K562 (cell line): ENCODE results near the gene RPS17. TPM values are rescaled to one million over a fixed set of nuclear protein-coding genes. Genes with fewer than 3 reads are reported as not detected.
A peak's percentile ranks its signal among the peaks of the same experiment; 100 is the strongest.

ENCODE experiments used
- ARID3A ChIP-seq: IDR thresholded peaks from 2 replicates; pipeline ENCODE4 v1.6.1; 2012; ENCODE audit warnings: low read depth, low read length, improper control_type of control experiment, borderline replicate concordance
- CC2D1A ChIP-seq: fragments of 450-650 bp; IDR thresholded peaks from 2 replicates; pipeline ENCODE4 v1.6.1; 2017; ENCODE audit warnings: mild to moderate bottlenecking
- CHCHD3 ChIP-seq: fragments of 250-450 bp; sonication (Bioruptor Pico); IDR thresholded peaks from 2 replicates; pipeline ENCODE4 v2.1.2; 2022; ENCODE audit warnings: mild to moderate bottlenecking
- CHD2 ChIP-seq: IDR thresholded peaks from 2 replicates; pipeline ENCODE4 v1.6.1; 2011; ENCODE audit warnings: low read depth, low read length
- FOS ChIP-seq: IDR thresholded peaks from 3 replicates; pipeline ENCODE4 v1.6.1; 2011; ENCODE audit not compliant: insufficient read length; ENCODE audit errors: extremely low read depth
- GABPB2 ChIP-seq: fragments of 250-450 bp; sonication (Bioruptor Pico); conservative IDR thresholded peaks from 2 replicates; pipeline ENCODE4 v1.5.1; 2021; ENCODE audit warnings: mild to moderate bottlenecking
- HBP1 ChIP-seq: fragments of 450-650 bp; formaldehyde crosslinking; IDR thresholded peaks from 2 replicates; pipeline ENCODE4 v1.4.0; 2022; ENCODE audit warnings: missing genetic modification characterization
- KHSRP ChIP-seq: fragments of 450-650 bp; IDR thresholded peaks from 2 replicates; pipeline ENCODE4 v1.6.1; 2017
- MAFK ChIP-seq: IDR thresholded peaks from 2 replicates; pipeline ENCODE4 v1.6.1; 2011; ENCODE audit warnings: low read length, improper control_type of control experiment
- PBX2 ChIP-seq, 2 experiments: IDR thresholded peaks in 1 of 2; conservative IDR thresholded peaks in 1 of 2; 2 replicates each; pipeline ENCODE4 v1.6.1; 2016; ENCODE audit warnings: low read depth in 2 of 2, mild to moderate bottlenecking in 1 of 2, missing compliant biosample characterization in 1 of 2, missing genetic modification characterization in 1 of 2, moderate library complexity in 1 of 2
- PHTF2 ChIP-seq: fragments of 250-450 bp; sonication (Bioruptor Pico); IDR thresholded peaks from 2 replicates; pipeline ENCODE4 v1.5.0; 2021; ENCODE audit warnings: mild to moderate bottlenecking
- POLR2H ChIP-seq: IDR thresholded peaks from 2 replicates; pipeline ENCODE4 v1.6.1; 2016; ENCODE audit warnings: missing genetic modification characterization, low read depth, mild to moderate bottlenecking, control low read depth, missing compliant biosample characterization, moderate library complexity
- RUNX1 ChIP-seq: sonication (generic); IDR thresholded peaks from 2 replicates; pipeline ENCODE4 v1.6.1; 2016; ENCODE audit warnings: antibody characterized with exemption, low read depth
- SMARCA5 ChIP-seq: fragments of 450-650 bp; IDR thresholded peaks from 2 replicates; pipeline ENCODE4 v1.6.1; 2016
- SRF ChIP-seq, 2 experiments: fragments of 250-450, 450-650 bp in 1 of 2; sonication (Bioruptor Pico) in 1 of 2; sonication (generic) in 1 of 2; formaldehyde crosslinking; IDR thresholded peaks; 2 replicates each; pipeline versions ENCODE4 v1.5.0 to v1.5.1; 2020 to 2022; ENCODE audit warnings: mild to moderate bottlenecking in 1 of 2, missing genetic modification reagents in 1 of 2
- TRIM24 ChIP-seq, 2 experiments: fragments of 450-650 bp; IDR thresholded peaks; 2 replicates each; pipeline ENCODE4 v1.6.1; 2016
- ZFP36 ChIP-seq: fragments of 150-350 bp; IDR thresholded peaks from 2 replicates; pipeline ENCODE4 v1.6.1; 2018; ENCODE audit warnings: low read length, low read depth; ENCODE audit not compliant: partially characterized antibody
- ZNF3 ChIP-seq: fragments of 250-450 bp; sonication (Bioruptor Pico); IDR thresholded peaks from 2 replicates; pipeline ENCODE4 v1.5.0; 2021; ENCODE audit warnings: mild to moderate bottlenecking, moderate library complexity
- ZNF77 ChIP-seq: fragments of 250-450 bp; sonication (Bioruptor Pico); IDR thresholded peaks from 2 replicates; pipeline ENCODE4 v1.5.0; 2020
- polyA plus RNA-seq, 8 experiments: library from polyadenylated mRNA; depleted of rRNA in 4 of 8; stranded (reverse) in 5 of 8; unstranded in 3 of 8; fragments of >200 nt; fragmentation: Nextera tagmentation in 2 of 8; fragmentation: Illumina TruSeq in 1 of 8; extraction: Ambion mirVana in 2 of 8; extraction: Trizol in 1 of 8; gene quantifications; 2 replicates each; pipeline versions ENCODE4 v1.2.1 to v1.2.3, GENCODE V29; 2011 to 2014; ENCODE audit warnings: inconsistent platforms in 1 of 8, missing spikeins in 1 of 8
- total RNA-seq, 7 experiments: library from RNA; depleted of rRNA in 6 of 7; stranded (reverse); fragments of >200 nt in 6 of 7; fragmentation: Illumina TruSeq in 2 of 7; extraction: Trizol in 2 of 7; gene quantifications; 2 replicates each; pipeline versions ENCODE4 v1.2.1 to v1.2.3, GENCODE V29; 2011 to 2021; ENCODE audit warnings: low replicate concordance in 1 of 7
- TF ChIP-seq, protein P1 (sequence below): IDR thresholded peaks from 2 replicates; pipeline ENCODE4 v1.6.1; 2011; ENCODE audit warnings: borderline replicate concordance, low read depth, mild to moderate bottlenecking, moderate library complexity, low read length; ENCODE audit not compliant: insufficient read depth, poor library complexity, severe bottlenecking

Gene RPS17
- total and polyA plus RNA-seq, 9 of the 15 experiments (the other 6 are each of a cell fraction or from before 2014, with no cell fraction given), result 1,988 to 6,515 (median 5,229) TPM

DNA sequence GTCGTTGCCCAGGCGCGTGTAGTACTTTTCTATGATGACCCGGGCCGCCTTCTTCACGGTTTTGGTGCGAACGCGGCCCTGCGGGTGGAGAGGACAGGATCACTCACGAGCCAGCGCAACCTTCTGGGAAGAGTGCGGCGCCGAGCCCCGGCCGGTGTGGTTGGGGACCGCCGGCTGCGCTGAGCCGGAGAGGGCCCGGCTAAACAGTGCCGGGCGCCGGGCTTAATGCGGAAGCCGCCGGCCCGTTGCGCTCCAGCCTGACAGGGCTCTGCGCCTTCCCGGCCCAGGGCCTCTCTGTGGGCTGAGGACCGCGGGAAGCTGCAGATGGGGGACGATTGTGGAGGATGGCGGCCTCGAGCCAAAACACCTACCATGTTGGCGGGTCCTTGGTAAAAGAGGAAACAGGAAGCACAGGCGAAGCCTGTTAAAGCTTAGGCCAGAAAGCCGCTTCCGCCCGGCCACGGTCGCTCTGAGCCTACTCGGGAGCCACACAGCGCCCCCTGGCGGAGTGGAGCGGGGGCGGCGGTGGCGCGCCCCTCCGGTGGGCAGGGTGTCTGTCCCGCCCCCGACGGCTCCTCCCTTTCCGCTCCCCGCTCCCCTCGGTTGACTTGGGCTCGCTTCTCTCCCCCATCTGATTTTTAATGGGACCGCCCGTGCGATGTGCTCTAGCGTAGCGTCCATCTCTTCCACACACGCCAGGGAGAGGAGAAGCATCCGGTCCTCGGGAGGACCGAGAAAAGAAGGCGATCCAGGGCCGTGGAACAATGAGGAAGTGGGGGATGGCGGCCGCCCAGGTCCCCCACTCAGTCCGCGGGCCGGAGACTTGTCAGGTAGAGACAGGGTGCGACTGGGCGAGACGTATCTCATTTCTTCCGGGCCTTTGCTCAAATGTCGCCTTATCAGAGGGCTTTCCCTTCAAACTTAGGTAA, at the start of gene RPS17 (continued):
- no peak for TF ChIP-seq ZFP36
- no peak for TF ChIP-seq GABPB2 (CRISPR knock-in tag)
- TF ChIP-seq PHTF2 (CRISPR knock-in tag), result peak; percentile 70; the same call in 1 of the 2 replicates
- no peak for TF ChIP-seq PBX2 (CRISPR knock-in tag; IDR thresholded peaks at IDR 0.05; ENCODE audit: low read depth)
- no peak for TF ChIP-seq PBX2 (tag; conservative IDR thresholded peaks at IDR 0.05; ENCODE audit: low read depth)
- TF ChIP-seq CHCHD3 (CRISPR knock-in tag), result no peak
- peak; percentile 45 to 77; a peak in 2 of 4 replicates for TF ChIP-seq SRF (CRISPR knock-in tag; IDR thresholded peaks at IDR 0.05)
- 0 out of 2 replicates have a peak, but pooled peaks have one; percentile 11 for TF ChIP-seq RUNX1
- TF ChIP-seq KHSRP, result no peak
- no peak for TF ChIP-seq ZNF77 (CRISPR knock-in tag)
- TF ChIP-seq ZNF3 (CRISPR knock-in tag), result no peak
- TF ChIP-seq, protein P1, sequence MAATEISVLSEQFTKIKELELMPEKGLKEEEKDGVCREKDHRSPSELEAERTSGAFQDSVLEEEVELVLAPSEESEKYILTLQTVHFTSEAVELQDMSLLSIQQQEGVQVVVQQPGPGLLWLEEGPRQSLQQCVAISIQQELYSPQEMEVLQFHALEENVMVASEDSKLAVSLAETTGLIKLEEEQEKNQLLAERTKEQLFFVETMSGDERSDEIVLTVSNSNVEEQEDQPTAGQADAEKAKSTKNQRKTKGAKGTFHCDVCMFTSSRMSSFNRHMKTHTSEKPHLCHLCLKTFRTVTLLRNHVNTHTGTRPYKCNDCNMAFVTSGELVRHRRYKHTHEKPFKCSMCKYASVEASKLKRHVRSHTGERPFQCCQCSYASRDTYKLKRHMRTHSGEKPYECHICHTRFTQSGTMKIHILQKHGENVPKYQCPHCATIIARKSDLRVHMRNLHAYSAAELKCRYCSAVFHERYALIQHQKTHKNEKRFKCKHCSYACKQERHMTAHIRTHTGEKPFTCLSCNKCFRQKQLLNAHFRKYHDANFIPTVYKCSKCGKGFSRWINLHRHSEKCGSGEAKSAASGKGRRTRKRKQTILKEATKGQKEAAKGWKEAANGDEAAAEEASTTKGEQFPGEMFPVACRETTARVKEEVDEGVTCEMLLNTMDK, result peak; percentile 99
- TF ChIP-seq ARID3A, result 0 out of 2 replicates have a peak, but pooled peaks have one; percentile 23
- TF ChIP-seq MAFK, result no peak
- peak; percentile 97 for TF ChIP-seq CC2D1A
- TF ChIP-seq TRIM24 (IDR thresholded peaks at IDR 0.05), result peak in 1 of 2 experiments; percentile 39; a peak in 1 of 4 replicates
- TF ChIP-seq FOS, result no peak
- no peak for TF ChIP-seq SMARCA5
- TF ChIP-seq HBP1 (CRISPR knock-in tag), result no peak
- TF ChIP-seq CHD2, result 0 out of 2 replicates have a peak, but pooled peaks have one; percentile 14
- peak; percentile 96 for TF ChIP-seq POLR2H
